HCT116 (cell line): ENCODE measurements around the gene FEM1B. TPM values are rescaled to one million over a fixed set of nuclear protein-coding genes. Genes with fewer than 3 reads are reported as not detected.

Experiments
- ATAC-seq: fragments of 200-7000 bp; cut with Tn5 transposase; 2 replicates; pipeline ENCODE4 v1.9.1; 2020; ENCODE audit warnings: mild to moderate bottlenecking, moderate library complexity
- BruUV-seq: library from RNA; stranded (reverse); fragments of 400-500 nt; replicated peaks from 2 replicates; lab custom pipeline; 2021; lab: Mats Ljungman, UMichigan
- CTCF ChIA-PET: fragments of 300-600 bp; sonication (Branson Sonifier 250); formaldehyde crosslinking; loops from one replicate; lab custom pipeline; 2021; ENCODE audit warnings: antibody characterized with exemption; lab: Charles Lee
- POLR2A ChIA-PET: fragments of 300-600, 350-600 bp; sonication (Branson Sonifier 250); formaldehyde crosslinking; loops from one replicate; lab custom pipeline; 2021; ENCODE audit warnings: antibody characterized with exemption; lab: Charles Lee
- RAD21 ChIA-PET, 2 experiments: fragments of 300-600 bp; sonication (Branson Sonifier 250); formaldehyde crosslinking; loops; one replicate each; lab custom pipeline; 2023; ENCODE audit warnings: low total read pairs in 2 of 2; ENCODE audit not compliant: uncharacterized antibody in 2 of 2, unreplicated experiment in 2 of 2, low non-redundant PET in 1 of 2; lab: Charles Lee
- DNase-seq: peaks from one replicate; pipeline ENCODE4 v3.0.0-alpha.2; 2010; ENCODE audit warnings: low read depth, low spot score
- H2AFZ ChIP-seq: fragments of 200-600 bp; shearing (Covaris generic), sonication (generic); 2 replicates; pipeline ENCODE4 v1.6.1; 2017; ENCODE audit warnings: low read depth, mixed run types, mixed read lengths, antibody characterized with exemption, low read length; ENCODE audit not compliant: poor library complexity, severe bottlenecking
- H3K27ac ChIP-seq: 2 replicates; pipeline ENCODE4 v1.5.1; 2012; ENCODE audit warnings: low read depth, low read length
- H3K27me3 ChIP-seq: fragments of 200-600 bp; sonication (generic); 2 replicates; pipeline ENCODE4 v1.6.1; 2016; ENCODE audit warnings: mixed run types, low read length, mixed read lengths; ENCODE audit not compliant: insufficient read depth
- H3K36me3 ChIP-seq, 2 experiments: fragments of 200-500 bp in 1 of 2; fragments of 200-600 bp in 1 of 2; sonication (Bioruptor generic) in 1 of 2; sonication (generic) in 1 of 2; 2 replicates each; pipeline versions ENCODE4 v1.5.1 to v1.6.1; 2014 to 2016; ENCODE audit warnings: low read length in 2 of 2, inconsistent platforms in 1 of 2, mixed read lengths in 1 of 2, mixed run types in 1 of 2; ENCODE audit not compliant: insufficient read depth in 2 of 2, control insufficient read depth in 1 of 2
- H3K4me1 ChIP-seq, 2 experiments: fragments of 200-600 bp in 1 of 2; sonication (generic) in 1 of 2; 2 replicates each; pipeline versions ENCODE4 v1.5.1 to v1.6.1; 2012 to 2017; ENCODE audit warnings: low read length in 2 of 2, inconsistent platforms in 1 of 2, mild to moderate bottlenecking in 1 of 2, mixed read lengths in 1 of 2, mixed run types in 1 of 2, moderate library complexity in 1 of 2; ENCODE audit not compliant: insufficient read depth in 2 of 2, control insufficient read depth in 1 of 2
- H3K4me2 ChIP-seq: fragments of 200-600 bp; sonication (generic); 2 replicates; pipeline ENCODE4 v1.6.1; 2017; ENCODE audit warnings: mixed run types, low read length, mixed read lengths
- H3K4me3 ChIP-seq, 2 experiments: fragments of 200-600 bp in 1 of 2; sonication (generic) in 1 of 2; replicated peaks in 1 of 2; 2 replicates each; pipeline ENCODE4 v1.5.1; 2011 to 2016; ENCODE audit warnings: low read length in 2 of 2, control low read depth in 1 of 2, low read depth in 1 of 2, mild to moderate bottlenecking in 1 of 2, mixed read lengths in 1 of 2, mixed run types in 1 of 2
- H3K79me2 ChIP-seq: fragments of 200-600 bp; sonication (generic); 2 replicates; pipeline ENCODE4 v1.6.1; 2017; ENCODE audit warnings: mild to moderate bottlenecking, mixed run types, low read length, moderate library complexity, mixed read lengths; ENCODE audit not compliant: insufficient read depth
- H3K9ac ChIP-seq: fragments of 200-600 bp; sonication (generic); 2 replicates; pipeline ENCODE4 v1.6.1; 2016; ENCODE audit warnings: low read length, mixed read lengths
- H3K9me2 ChIP-seq: fragments of 200-600 bp; sonication (generic), shearing (Covaris generic); 2 replicates; pipeline ENCODE4 v1.6.1; 2017; ENCODE audit warnings: mixed run types, mild to moderate bottlenecking, moderate library complexity; ENCODE audit not compliant: insufficient read depth
- H3K9me3 ChIP-seq, 2 experiments: fragments of 200-500 bp in 1 of 2; fragments of 200-600 bp in 1 of 2; sonication (Bioruptor generic) in 1 of 2; sonication (generic) in 1 of 2; 2 replicates each; pipeline ENCODE4 v1.6.1; 2014 to 2017; ENCODE audit warnings: low read length in 2 of 2, mixed read lengths in 2 of 2, inconsistent platforms in 1 of 2, low read depth in 1 of 2, mild to moderate bottlenecking in 1 of 2, mixed run types in 1 of 2, moderate library complexity in 1 of 2; ENCODE audit not compliant: control insufficient read depth in 1 of 2, insufficient read depth in 1 of 2
- H4K20me1 ChIP-seq: fragments of 200-600 bp; sonication (generic), shearing (Covaris generic); 2 replicates; pipeline ENCODE4 v1.6.1; 2017; ENCODE audit warnings: mixed run types, mild to moderate bottlenecking, moderate library complexity; ENCODE audit not compliant: insufficient read depth
- CBX3 ChIP-seq: IDR thresholded peaks from 2 replicates; pipeline ENCODE4 v1.6.1; 2012; ENCODE audit warnings: low read depth
- CTCF ChIP-seq, 3 experiments: fragments of 200-600 bp in 1 of 3; sonication (generic) in 1 of 3; IDR thresholded peaks in 2 of 3; conservative IDR thresholded peaks in 1 of 3; 2 replicates each; pipeline ENCODE4 v1.5.1; 2012 to 2017; ENCODE audit warnings: low read depth in 2 of 3, low read length in 2 of 3, antibody characterized with exemption in 1 of 3, borderline replicate concordance in 1 of 3, control low read depth in 1 of 3, mild to moderate bottlenecking in 1 of 3, mixed read lengths in 1 of 3, mixed run types in 1 of 3, moderate library complexity in 1 of 3; ENCODE audit not compliant: insufficient read depth in 1 of 3
- ELF1 ChIP-seq: IDR thresholded peaks from 2 replicates; pipeline ENCODE4 v1.6.1; 2012; ENCODE audit warnings: low read depth, borderline replicate concordance
- EZH2phosphoT487 ChIP-seq: fragments of 200-600 bp; IDR thresholded peaks from 2 replicates; pipeline ENCODE4 v1.6.1; 2018; ENCODE audit warnings: antibody characterized with exemption, borderline replicate concordance
- MAX ChIP-seq: IDR thresholded peaks from 2 replicates; pipeline ENCODE4 v1.6.1; 2012
- RAD21 ChIP-seq: IDR thresholded peaks from 2 replicates; pipeline ENCODE4 v1.6.1; 2012; ENCODE audit warnings: low read depth, mild to moderate bottlenecking
- SIN3A ChIP-seq: IDR thresholded peaks from 2 replicates; pipeline ENCODE4 v1.6.1; 2012; ENCODE audit warnings: low read depth
- SP1 ChIP-seq: IDR thresholded peaks from 2 replicates; pipeline ENCODE4 v1.6.1; 2012; ENCODE audit warnings: low read depth
- TCF7L2 ChIP-seq: IDR thresholded peaks from 2 replicates; pipeline ENCODE4 v1.7.0; 2011; ENCODE audit warnings: borderline replicate concordance, inconsistent platforms; ENCODE audit not compliant: insufficient read depth, insufficient read length; ENCODE audit errors: extremely low read depth
- ZFX ChIP-seq: fragments of 450-650 bp; IDR thresholded peaks from 2 replicates; pipeline ENCODE4 v1.6.1; 2017
- intact Hi-C: fragments of 100-400 bp; cut with micrococcal nuclease; formaldehyde crosslinking; loops from 2 replicates; pipeline ENCODE4 v1.10.0; 2022
- total RNA-seq: library from RNA; stranded (reverse); gene quantifications from one replicate; pipeline ENCODE4 v1.2.1, GENCODE V29; 2021; ENCODE audit not compliant: unreplicated experiment
- TF ChIP-seq, protein P1 (sequence below): IDR thresholded peaks from 2 replicates; pipeline ENCODE4 v1.6.1; 2012; ENCODE audit warnings: low read depth

FEM1B gene
- total RNA-seq, 1 experiment from 2014 or later = 39.7 TPM

- Histone ChIP-seq H3K4me3 (no peak overlapping the region), H4K20me1 (no peaks in the 10 kb centered on the region), H2AFZ (no peak overlapping the region), H3K79me2 (no peaks in the 10 kb centered on the region), H3K4me2 (no peak overlapping the region), H3K9ac (no peak overlapping the region), H3K9me3 (no peaks in the 10 kb centered on the region), H3K27ac (no peak overlapping the region), H3K27me3 (no peaks in the 10 kb centered on the region), H3K36me3 (no peaks in the 10 kb centered on the region), H3K9me2 (no peaks in the 10 kb centered on the region), H3K4me1 (peaks cover 0 to 7% of the 10 kb centered on the region in 2 experiments; a peak in 1 of 4 replicates)
- RAD21 ChIA-PET = no interaction called here
- POLR2A ChIA-PET = no interaction called here
- CTCF ChIA-PET = no interaction called here
- intact Hi-C loops = no loop called here
- DNase-seq = no peak
- no TSS peak for BruUV-seq
- no peak for ATAC-seq
- no peak for TF ChIP-seq CTCF (IDR thresholded peaks at IDR 0.05 in 2 of 3, conservative IDR thresholded peaks at IDR 0.05 in 1 of 3; ENCODE audit: borderline replicate concordance in 1 of 3, insufficient read depth in 1 of 3, low read depth in 2 of 3, low read length in 2 of 3)
- TF ChIP-seq SP1 = no peak
- TF ChIP-seq, protein P1, sequence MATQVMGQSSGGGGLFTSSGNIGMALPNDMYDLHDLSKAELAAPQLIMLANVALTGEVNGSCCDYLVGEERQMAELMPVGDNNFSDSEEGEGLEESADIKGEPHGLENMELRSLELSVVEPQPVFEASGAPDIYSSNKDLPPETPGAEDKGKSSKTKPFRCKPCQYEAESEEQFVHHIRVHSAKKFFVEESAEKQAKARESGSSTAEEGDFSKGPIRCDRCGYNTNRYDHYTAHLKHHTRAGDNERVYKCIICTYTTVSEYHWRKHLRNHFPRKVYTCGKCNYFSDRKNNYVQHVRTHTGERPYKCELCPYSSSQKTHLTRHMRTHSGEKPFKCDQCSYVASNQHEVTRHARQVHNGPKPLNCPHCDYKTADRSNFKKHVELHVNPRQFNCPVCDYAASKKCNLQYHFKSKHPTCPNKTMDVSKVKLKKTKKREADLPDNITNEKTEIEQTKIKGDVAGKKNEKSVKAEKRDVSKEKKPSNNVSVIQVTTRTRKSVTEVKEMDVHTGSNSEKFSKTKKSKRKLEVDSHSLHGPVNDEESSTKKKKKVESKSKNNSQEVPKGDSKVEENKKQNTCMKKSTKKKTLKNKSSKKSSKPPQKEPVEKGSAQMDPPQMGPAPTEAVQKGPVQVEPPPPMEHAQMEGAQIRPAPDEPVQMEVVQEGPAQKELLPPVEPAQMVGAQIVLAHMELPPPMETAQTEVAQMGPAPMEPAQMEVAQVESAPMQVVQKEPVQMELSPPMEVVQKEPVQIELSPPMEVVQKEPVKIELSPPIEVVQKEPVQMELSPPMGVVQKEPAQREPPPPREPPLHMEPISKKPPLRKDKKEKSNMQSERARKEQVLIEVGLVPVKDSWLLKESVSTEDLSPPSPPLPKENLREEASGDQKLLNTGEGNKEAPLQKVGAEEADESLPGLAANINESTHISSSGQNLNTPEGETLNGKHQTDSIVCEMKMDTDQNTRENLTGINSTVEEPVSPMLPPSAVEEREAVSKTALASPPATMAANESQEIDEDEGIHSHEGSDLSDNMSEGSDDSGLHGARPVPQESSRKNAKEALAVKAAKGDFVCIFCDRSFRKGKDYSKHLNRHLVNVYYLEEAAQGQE = no peak
- TF ChIP-seq ZFX = no peak
- no peak for TF ChIP-seq EZH2phosphoT487
- TF ChIP-seq SIN3A = no peak
- TF ChIP-seq RAD21 = no peak
- TF ChIP-seq CBX3 = no peak
- no peak for TF ChIP-seq TCF7L2
- TF ChIP-seq ELF1 = no peak
- TF ChIP-seq MAX = no peak
These were observed 63.5 kb downstream of the FEM1B start for GRCh38 chr15:68340726-68341671.
